GM21423 (cell line): ENCODE measurements around the gene NPFFR1.

ENCODE experiments used
- ATAC-seq: cut with Tn5 transposase; IDR thresholded peaks from one replicate; pipeline ENCODE4 v1.9.1; 2021; ENCODE audit warnings: mild to moderate bottlenecking, moderate library complexity; ENCODE audit not compliant: unreplicated experiment

NPFFR1 gene

GRCh38 chr10:70289739-70290138, 5.9 kb upstream of the NPFFR1 start:
- no peak for ATAC-seq

DNA sequence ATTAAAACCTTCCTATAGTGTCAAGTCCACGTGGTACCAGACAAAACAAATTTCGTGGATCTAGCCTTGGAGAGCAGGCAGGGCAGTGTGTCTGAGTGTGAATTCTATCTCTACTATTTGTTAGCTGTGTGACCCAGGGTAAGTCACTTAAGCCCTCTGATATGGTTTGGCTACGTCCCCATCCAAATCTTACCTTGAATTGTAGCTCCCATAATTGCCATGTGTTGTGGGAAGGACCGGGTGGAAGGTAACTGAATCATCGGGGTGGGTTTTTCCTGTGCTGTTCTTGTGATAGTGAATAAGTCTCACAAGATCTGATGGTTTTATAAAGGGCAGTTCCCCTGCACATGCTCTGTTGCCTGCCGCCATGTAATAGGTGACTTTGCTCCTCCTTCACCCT, 2.8 kb upstream of the NPFFR1 start:
- ATAC-seq, result no peak

- ATAC-seq, result no peak
Measured at GRCh38 chr10:70285476-70285831, 1.6 kb upstream of the NPFFR1 start.

DNA sequence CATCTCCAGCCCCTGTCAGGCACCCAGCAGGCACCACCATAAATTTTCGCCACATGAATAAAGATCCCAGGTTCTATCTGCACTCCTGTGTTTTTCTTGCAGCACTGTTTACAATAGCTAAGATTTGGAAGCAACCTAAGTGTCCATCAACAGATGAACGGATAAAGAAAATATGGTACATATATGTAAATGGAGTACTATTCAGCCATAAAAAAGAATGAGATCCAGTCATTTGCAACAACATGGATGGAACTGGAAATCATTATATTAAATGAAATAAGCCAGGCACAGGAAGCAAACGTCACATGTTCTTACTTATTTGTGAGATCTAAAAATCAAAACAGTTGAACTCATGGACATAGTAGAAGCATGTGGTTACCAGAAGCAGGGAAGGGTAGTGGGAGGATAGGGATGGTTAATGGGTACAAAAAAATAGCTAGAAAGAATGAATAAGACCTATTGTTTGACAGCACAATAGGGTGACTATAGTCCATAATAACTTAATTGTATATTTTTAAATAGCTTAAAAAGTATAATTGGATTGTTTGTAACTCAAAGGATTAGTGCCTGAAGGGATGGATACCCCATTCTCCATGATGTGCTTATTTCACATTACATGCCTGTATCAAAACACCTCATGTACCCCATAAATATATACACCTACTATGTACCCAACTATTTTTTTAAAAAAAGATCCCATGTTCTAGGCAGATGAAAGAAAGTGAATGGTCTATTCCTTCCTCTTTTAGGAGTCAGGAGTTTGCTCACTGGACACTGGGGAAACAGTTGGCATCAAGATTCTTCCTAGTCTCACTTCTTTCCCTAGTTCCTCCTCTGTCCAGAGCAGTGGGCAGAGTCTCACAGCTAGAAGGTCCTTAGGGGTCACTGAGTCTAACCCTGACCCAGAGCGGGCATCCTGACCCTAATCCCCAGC, 1.0 kb upstream of the NPFFR1 start:
- no peak for ATAC-seq

- ATAC-seq, result no peak
Measured at GRCh38 chr10:70283071-70283444, 746 bp downstream of the NPFFR1 start.

DNA sequence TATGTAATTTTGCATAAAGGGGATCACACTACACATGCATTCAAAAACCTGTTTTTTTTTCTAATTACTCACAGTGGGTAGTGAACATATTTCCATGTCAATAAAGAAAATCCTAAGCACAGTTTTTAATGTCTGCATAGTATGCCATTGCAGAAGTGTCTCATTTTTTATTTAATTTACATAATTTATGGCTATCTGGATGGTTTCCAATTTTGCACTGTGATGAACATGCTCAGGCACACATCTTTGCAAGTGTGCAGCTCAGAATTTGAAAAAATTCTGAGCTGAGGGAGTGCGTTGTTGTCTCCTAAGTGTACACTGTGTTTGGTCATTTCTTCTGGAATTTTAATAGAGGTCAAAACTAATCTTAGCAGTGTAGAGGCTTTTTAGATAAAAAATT, 2.2 kb downstream of the NPFFR1 start:
- no peak for ATAC-seq

DNA sequence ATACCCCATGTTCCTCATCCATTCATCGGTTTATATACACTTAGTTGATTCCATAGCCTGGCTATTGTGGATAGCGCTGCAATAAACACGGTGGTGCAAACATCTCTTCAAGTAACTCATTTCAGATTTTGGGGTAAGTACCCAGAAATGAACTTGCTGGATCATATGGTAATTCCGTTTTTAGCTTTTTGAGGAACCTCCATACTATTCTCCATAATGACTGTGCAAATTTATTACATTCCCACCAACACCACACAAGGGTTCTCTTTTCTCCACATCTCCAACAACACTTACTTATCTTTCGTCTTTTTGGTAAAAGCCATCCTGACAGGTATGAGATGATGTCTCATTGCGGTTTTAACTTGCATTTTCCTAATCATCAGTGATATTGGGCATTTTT, 3.7 kb downstream of the NPFFR1 start:
- no peak for ATAC-seq

GRCh38 chr10:70277396-70278030, 6.3 kb downstream of the NPFFR1 start:
- no peak for ATAC-seq

- no peak for ATAC-seq
Measured at GRCh38 chr10:70274643-70275042, 9.2 kb downstream of the NPFFR1 start.

GRCh38 chr10:70272925-70273316, 10.9 kb downstream of the NPFFR1 start:
- peak; percentile 41 for ATAC-seq

- ATAC-seq, result no peak
Measured at GRCh38 chr10:70271996-70272924, 11.5 kb downstream of the NPFFR1 start.

GRCh38 chr10:70270952-70271351, 12.9 kb downstream of the NPFFR1 start:
- no peak for ATAC-seq

DNA sequence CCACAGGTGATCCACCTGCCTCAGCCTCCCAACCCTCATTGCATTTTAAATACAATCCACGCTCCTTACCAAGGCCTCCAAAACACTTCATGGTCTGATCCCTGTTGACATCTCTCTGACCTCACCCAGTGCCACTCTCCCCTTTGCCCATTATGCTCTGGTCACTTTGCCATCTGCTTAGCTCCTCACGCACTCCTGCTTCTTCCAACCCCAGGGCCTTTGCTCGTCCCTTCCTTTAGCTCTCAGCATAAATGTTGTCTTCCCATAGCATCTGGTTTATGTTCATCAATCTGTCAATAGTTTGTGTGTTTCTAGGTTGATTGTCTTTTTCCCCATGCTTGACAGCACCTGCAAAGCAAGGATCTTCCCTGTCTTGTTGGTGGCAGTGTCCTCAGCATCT, 14.1 kb downstream of the NPFFR1 start:
- no peak for ATAC-seq

- ATAC-seq, result no peak
Measured at GRCh38 chr10:70268376-70268775, 15.4 kb downstream of the NPFFR1 start.

GRCh38 chr10:70267161-70267933, 16.5 kb downstream of the NPFFR1 start:
- ATAC-seq, result no peak

DNA sequence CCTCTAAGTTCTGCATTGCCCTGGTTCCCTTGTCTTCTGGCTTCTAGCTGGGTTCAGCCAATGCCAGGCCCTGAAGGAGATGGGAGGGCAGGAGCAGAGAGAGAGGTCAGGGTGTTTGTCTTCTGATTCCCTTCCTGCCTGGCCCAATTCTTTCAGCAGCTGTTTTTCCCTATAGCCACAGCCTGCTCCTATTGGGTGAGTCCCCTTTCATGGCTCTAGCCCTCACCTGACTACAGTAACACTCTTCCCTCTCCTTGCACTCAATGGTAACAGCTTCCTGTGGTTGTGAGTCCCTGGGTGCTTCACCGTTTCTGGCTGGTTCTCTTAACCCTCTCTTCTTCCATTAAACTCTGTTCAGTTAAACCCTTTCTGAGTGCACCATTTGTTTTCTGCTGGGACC, 17.1 kb downstream of the NPFFR1 start:
- ATAC-seq, result no peak

DNA sequence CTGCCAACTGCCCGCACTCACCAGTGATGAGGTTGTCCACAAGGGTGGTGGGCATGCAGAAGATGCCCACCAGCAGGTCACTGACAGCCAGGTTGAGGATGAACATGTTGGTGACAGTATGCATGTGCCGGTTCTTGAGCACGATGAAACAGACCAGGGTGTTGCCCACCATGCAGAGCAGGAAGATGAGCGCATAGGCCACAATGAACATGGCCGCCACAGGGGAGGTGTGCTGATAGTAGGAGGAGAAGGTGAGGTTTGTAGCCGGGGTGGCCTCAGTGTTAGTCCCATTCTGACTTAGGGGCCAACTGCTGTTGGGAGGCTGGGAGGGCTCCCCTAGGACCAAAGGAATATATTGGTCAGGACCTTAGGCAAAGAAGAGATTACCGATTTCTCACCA, 17.7 kb downstream of the NPFFR1 start:
- ATAC-seq, result no peak

GRCh38 chr10:70265032-70265689, 18.6 kb downstream of the NPFFR1 start:
- ATAC-seq, result no peak

- no peak for ATAC-seq
Measured at GRCh38 chr10:70260734-70261133, 23.1 kb downstream of the NPFFR1 start.

- no peak for ATAC-seq
Measured at GRCh38 chr10:70260259-70260658, 23.5 kb downstream of the NPFFR1 start.
